KMS-11 (cell line): ENCODE data around the gene CALCB.

ENCODE experiments used
- H2AFZ ChIP-seq: fragments of 200-600 bp; sonication (generic); 2 replicates; pipeline ENCODE4 v1.6.1; 2016; ENCODE audit warnings: antibody characterized with exemption, mixed run types, low read depth
- H3K27ac ChIP-seq: fragments of 200-600 bp; sonication (generic); 2 replicates; pipeline ENCODE4 v1.6.1; 2016; ENCODE audit warnings: mild to moderate bottlenecking, mixed run types
- H3K27me3 ChIP-seq: fragments of 200-600 bp; sonication (generic); 2 replicates; pipeline ENCODE4 v1.6.1; 2017; ENCODE audit warnings: mild to moderate bottlenecking, low read depth, mixed run types, moderate library complexity; ENCODE audit not compliant: insufficient read depth
- H3K36me3 ChIP-seq: fragments of 200-600 bp; sonication (generic); 2 replicates; pipeline ENCODE4 v1.6.1; 2017; ENCODE audit warnings: mild to moderate bottlenecking, mixed run types; ENCODE audit not compliant: insufficient read depth
- H3K4me1 ChIP-seq: fragments of 200-600 bp; sonication (generic); 2 replicates; pipeline ENCODE4 v1.6.1; 2016; ENCODE audit warnings: mild to moderate bottlenecking, low read depth, mixed run types; ENCODE audit not compliant: poor library complexity, severe bottlenecking
- H3K4me2 ChIP-seq: fragments of 200-600 bp; sonication (generic); 2 replicates; pipeline ENCODE4 v1.7.0; 2016; ENCODE audit warnings: mild to moderate bottlenecking, mixed run types
- H3K4me3 ChIP-seq: fragments of 200-600 bp; sonication (generic); IDR thresholded peaks from 2 replicates; pipeline ENCODE4 v1.6.1; 2017; ENCODE audit warnings: low read depth, low read length, mixed read lengths; ENCODE audit not compliant: insufficient read depth
- H3K79me2 ChIP-seq: fragments of 200-600 bp; sonication (generic); 2 replicates; pipeline ENCODE4 v1.6.1; 2016; ENCODE audit warnings: low read depth, mixed run types; ENCODE audit not compliant: insufficient read depth
- H3K9ac ChIP-seq: fragments of 200-600 bp; sonication (generic); 2 replicates; pipeline ENCODE4 v1.6.1; 2016; ENCODE audit warnings: mild to moderate bottlenecking, mixed run types
- H4K20me1 ChIP-seq: fragments of 200-600 bp; sonication (generic); 2 replicates; pipeline ENCODE4 v1.6.1; 2016; ENCODE audit warnings: mild to moderate bottlenecking, mixed run types; ENCODE audit not compliant: insufficient read depth
- CTCF ChIP-seq: fragments of 200-600 bp; sonication (generic); conservative IDR thresholded peaks from 2 replicates; pipeline ENCODE4 v1.6.1; 2017; ENCODE audit warnings: low read depth, mild to moderate bottlenecking, antibody characterized with exemption, low read length, moderate library complexity, mixed read lengths

CALCB gene

DNA sequence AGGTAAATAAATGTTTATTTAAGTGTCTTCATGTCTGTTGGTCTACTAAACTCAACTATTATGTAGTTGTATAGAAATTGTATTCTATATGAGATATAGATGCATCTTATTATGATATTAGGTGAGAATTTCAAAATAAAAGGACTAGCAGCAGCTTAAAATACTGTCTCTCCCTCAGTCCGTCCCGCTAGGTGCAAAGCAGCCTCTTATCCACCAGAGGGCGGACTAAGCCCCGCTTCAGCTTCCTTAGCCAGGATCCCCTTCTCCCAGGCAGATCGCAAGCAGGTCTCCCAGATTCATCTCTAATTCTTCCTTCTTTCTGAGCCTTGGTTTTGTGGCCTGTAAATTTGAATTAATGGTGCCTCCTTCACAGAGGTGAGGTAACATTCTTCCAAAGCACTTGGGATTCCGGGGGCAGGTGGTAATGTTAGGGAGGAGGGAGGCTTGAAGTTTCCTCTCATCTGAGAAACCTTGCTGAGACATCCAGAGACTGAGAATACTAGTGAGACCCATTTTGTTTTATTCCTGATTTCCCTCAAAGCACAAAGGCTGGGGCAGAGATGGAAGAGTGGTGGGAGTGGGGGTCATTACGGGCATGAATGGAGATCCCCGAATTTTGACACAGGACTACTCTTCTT is 27.8 kb downstream of the CALCB start:
- no peak overlapping the region for H3K4me3 ChIP-seq
- H3K27ac ChIP-seq: no peak overlapping the region
- no peak overlapping the region for H3K4me2 ChIP-seq
- H3K79me2 ChIP-seq: no peaks in the 10 kb centered on the region
- peak; percentile 81 for TF ChIP-seq CTCF
- no peaks in the 10 kb centered on the region for H3K4me1 ChIP-seq
- no peaks in the 10 kb centered on the region for H3K27me3 ChIP-seq
- peak overlapping the region; percentile 30; the same call in 1 of the 2 replicates for H2AFZ ChIP-seq
- H4K20me1 ChIP-seq: no peaks in the 10 kb centered on the region
- no peaks in the 10 kb centered on the region for H3K36me3 ChIP-seq
- H3K9ac ChIP-seq: no peak overlapping the region

DNA sequence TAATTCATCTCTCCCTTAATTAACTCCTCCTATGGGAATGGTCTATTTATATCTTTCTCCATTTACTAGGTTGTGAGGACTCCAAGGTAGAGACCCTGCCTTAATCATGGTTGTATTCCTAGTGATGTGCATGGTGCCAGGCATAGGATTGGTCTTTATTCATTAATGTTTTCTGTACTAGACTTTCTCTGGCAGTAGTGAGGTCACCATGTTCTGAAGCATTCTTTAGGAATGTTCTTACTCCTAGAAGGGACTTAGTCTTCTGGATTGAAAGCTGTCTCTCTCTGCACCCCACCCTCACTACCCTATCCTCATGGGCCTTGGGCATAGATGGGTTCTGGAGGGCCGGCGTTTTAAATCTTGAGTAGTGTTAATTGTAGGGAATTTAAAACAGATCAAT is 30.8 kb downstream of the CALCB start:
- H3K36me3 ChIP-seq: no peaks in the 10 kb centered on the region
- no peak overlapping the region for H3K4me3 ChIP-seq
- H3K27me3 ChIP-seq: no peaks in the 10 kb centered on the region
- H3K4me1 ChIP-seq: no peaks in the 10 kb centered on the region
- no peaks in the 10 kb centered on the region for H3K79me2 ChIP-seq
- H3K27ac ChIP-seq: no peak overlapping the region
- no peak for TF ChIP-seq CTCF
- no peak overlapping the region for H3K9ac ChIP-seq
- H3K4me2 ChIP-seq: no peak overlapping the region
- no peaks in the 10 kb centered on the region for H4K20me1 ChIP-seq
- H2AFZ ChIP-seq: no peak overlapping the region

GRCh38 chr11:15106201-15106965 is 33.0 kb downstream of the CALCB start:
- no peaks in the 10 kb centered on the region for H4K20me1 ChIP-seq
- H3K79me2 ChIP-seq: no peaks in the 10 kb centered on the region
- no peak overlapping the region for H2AFZ ChIP-seq
- TF ChIP-seq CTCF: no peak
- no peak overlapping the region for H3K4me2 ChIP-seq
- H3K27ac ChIP-seq: no peak overlapping the region
- H3K4me1 ChIP-seq: no peaks in the 10 kb centered on the region
- H3K9ac ChIP-seq: no peak overlapping the region
- H3K4me3 ChIP-seq: no peak overlapping the region
- H3K27me3 ChIP-seq: no peaks in the 10 kb centered on the region
- H3K36me3 ChIP-seq: no peaks in the 10 kb centered on the region

- Histone ChIP-seq H2AFZ (no peak overlapping the region), H3K4me3 (no peak overlapping the region), H3K4me2 (no peak overlapping the region), H3K27me3 (no peaks in the 10 kb centered on the region), H4K20me1 (no peaks in the 10 kb centered on the region), H3K36me3 (no peaks in the 10 kb centered on the region), H3K9ac (no peak overlapping the region), H3K79me2 (no peaks in the 10 kb centered on the region), H3K4me1 (no peaks in the 10 kb centered on the region), H3K27ac (no peak overlapping the region)
- TF ChIP-seq CTCF: no peak
These were observed 34.5 kb downstream of the CALCB start for GRCh38 chr11:15107730-15108515.
